PC-3 (cell line): Measurements from ENCODE around the gene CDKN2B-AS1. TPM values are rescaled to one million over a fixed set of nuclear protein-coding genes. Genes with fewer than 3 reads are reported as not detected.

Experiments used
- ATAC-seq: fragments of 200-7000 bp; cut with Tn5 transposase; 2 replicates; pipeline ENCODE4 v1.9.1; 2020; ENCODE audit warnings: mild to moderate bottlenecking, moderate library complexity
- BruUV-seq: library from RNA; stranded (reverse); fragments of 400-500 nt; replicated peaks from 2 replicates; lab custom pipeline; 2021; lab: Mats Ljungman, UMichigan
- CTCF ChIA-PET: fragments of 300-600 bp; sonication (Branson Sonifier 250); formaldehyde crosslinking; loops from one replicate; lab custom pipeline; 2022; ENCODE audit warnings: antibody characterized with exemption; lab: Charles Lee
- POLR2A ChIA-PET: fragments of 300-600 bp; sonication (Branson Sonifier 250); formaldehyde crosslinking; loops from one replicate; lab custom pipeline; 2022; ENCODE audit warnings: antibody characterized with exemption; ENCODE audit not compliant: unreplicated experiment; lab: Charles Lee
- DNase-seq: peaks from one replicate; pipeline ENCODE4 v3.0.0-alpha.2; 2015
- H2AFZ ChIP-seq: fragments of 300-600 bp; sonication (generic); 2 replicates; pipeline ENCODE4 v1.6.0; 2016; ENCODE audit warnings: antibody characterized with exemption, low read length
- H3F3A ChIP-seq: fragments of 300-600 bp; sonication (generic); one replicate; pipeline ENCODE4 v1.6.0; 2017; ENCODE audit warnings: antibody characterized with exemption, low read length, control low read depth, mild to moderate bottlenecking; ENCODE audit not compliant: unreplicated experiment
- H3K27ac ChIP-seq: fragments of 300-600 bp; sonication (generic); 2 replicates; pipeline ENCODE4 v1.5.1; 2016; ENCODE audit warnings: mild to moderate bottlenecking, low read length
- H3K27me3 ChIP-seq: fragments of 300-600 bp; sonication (generic); 2 replicates; pipeline ENCODE4 v1.6.1; 2016; ENCODE audit warnings: low read length, mixed read lengths
- H3K36me3 ChIP-seq: fragments of 300-600 bp; sonication (generic); 2 replicates; pipeline ENCODE4 v1.6.1; 2016; ENCODE audit warnings: low read depth, mixed run types, low read length, mixed read lengths
- H3K4me1 ChIP-seq: fragments of 300-600 bp; sonication (generic); 2 replicates; pipeline ENCODE4 v1.5.1; 2016; ENCODE audit warnings: low read length; ENCODE audit not compliant: insufficient read depth
- H3K4me2 ChIP-seq: fragments of 300-600 bp; sonication (generic); 2 replicates; pipeline ENCODE4 v1.6.0; 2016; ENCODE audit warnings: low read length
- H3K4me3 ChIP-seq: fragments of 300-600 bp; sonication (generic); 2 replicates; pipeline ENCODE4 v1.5.1; 2016; ENCODE audit warnings: mild to moderate bottlenecking, low read length, mixed read lengths
- H3K79me2 ChIP-seq: fragments of 300-600 bp; sonication (generic); 2 replicates; pipeline ENCODE4 v1.6.1; 2017; ENCODE audit warnings: low read length, mixed read lengths
- H3K9ac ChIP-seq: fragments of 300-600 bp; sonication (generic); 2 replicates; pipeline ENCODE4 v1.6.0; 2016; ENCODE audit warnings: mild to moderate bottlenecking, low read length
- H3K9me2 ChIP-seq: fragments of 300-600 bp; sonication (generic); replicated peaks from 2 replicates; pipeline ENCODE4 v1.6.1; 2016; ENCODE audit warnings: mixed run types, low read length, mixed read lengths
- H3K9me3 ChIP-seq: fragments of 300-600 bp; sonication (generic); 2 replicates; pipeline ENCODE4 v1.6.1; 2016; ENCODE audit warnings: low read length, mixed read lengths
- H4K20me1 ChIP-seq: fragments of 300-600 bp; sonication (generic); 2 replicates; pipeline ENCODE4 v1.6.1; 2016; ENCODE audit warnings: low read length, mixed read lengths
- EZH2 ChIP-seq: fragments of 300-600 bp; sonication (generic); IDR thresholded peaks from one replicate; pipeline ENCODE4 v1.6.1; 2017; ENCODE audit warnings: antibody characterized with exemption, mild to moderate bottlenecking, low read length; ENCODE audit not compliant: unreplicated experiment
- EZH2phosphoT487 ChIP-seq: fragments of 300-600 bp; sonication (generic); IDR thresholded peaks from 2 replicates; pipeline ENCODE4 v1.6.1; 2018; ENCODE audit warnings: mild to moderate bottlenecking, antibody characterized with exemption, low read length, borderline replicate concordance
- intact Hi-C: fragments of 100-400 bp; cut with micrococcal nuclease; formaldehyde crosslinking; loops from 2 replicates; pipeline ENCODE4 v1.9.0; 2023
- total RNA-seq: library from RNA; depleted of rRNA; stranded (reverse); fragments of >200 nt; gene quantifications from 2 replicates; pipeline ENCODE4 v1.2.3, GENCODE V29; 2014
- TF ChIP-seq, protein P1 (sequence below): fragments of 300-600 bp; sonication (generic); conservative IDR thresholded peaks from 2 replicates; pipeline ENCODE4 v1.5.1; 2017; ENCODE audit warnings: antibody characterized with exemption, low read depth, mild to moderate bottlenecking, low read length

The CDKN2B-AS1 gene
- total RNA-seq, 1 experiment from 2014 or later, result 2.0 TPM

DNA sequence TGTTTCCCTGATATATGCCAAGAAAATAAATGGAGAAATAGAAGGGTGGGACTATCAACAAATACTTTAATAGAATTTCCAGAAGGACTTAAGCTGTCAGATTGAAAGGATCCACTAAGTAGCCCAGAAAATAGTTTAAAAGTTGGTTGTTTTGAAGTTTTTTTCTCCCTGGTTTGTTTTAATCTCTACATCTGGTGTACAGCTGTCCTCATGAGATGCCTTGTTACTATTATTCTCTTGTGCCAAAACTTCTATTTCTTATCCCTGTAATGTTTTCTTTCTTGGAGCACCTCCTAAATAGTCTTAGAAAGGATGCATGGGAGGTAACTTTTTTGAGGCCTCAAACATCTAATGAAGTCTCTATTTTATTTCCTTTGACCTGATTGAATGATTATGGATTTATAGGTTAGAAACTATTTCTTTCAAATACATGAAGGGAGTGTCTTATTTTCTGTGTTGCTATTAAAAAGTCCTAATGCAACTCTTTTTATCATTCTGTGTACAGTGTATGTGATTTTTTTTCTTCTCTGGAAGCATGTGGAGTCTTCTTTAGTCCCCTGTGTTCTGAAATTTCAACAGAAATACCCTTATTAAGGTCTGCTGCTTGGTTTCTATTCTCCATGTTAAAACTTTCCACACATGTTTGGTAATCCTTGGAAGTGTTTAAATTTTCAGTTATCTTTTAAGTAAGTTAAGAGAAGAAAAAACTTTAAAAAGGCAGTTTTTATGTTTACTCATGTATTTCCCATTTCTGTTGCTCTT is 154.5 kb downstream of the CDKN2B-AS1 start:
- no peak overlapping the region for H3K4me3 ChIP-seq
- no peaks in the 10 kb centered on the region for H3K9me2 ChIP-seq
- H4K20me1 ChIP-seq, result no peaks in the 10 kb centered on the region
- H3K79me2 ChIP-seq, result no peaks in the 10 kb centered on the region
- no peak for TF ChIP-seq EZH2phosphoT487
- TF ChIP-seq, protein P1, sequence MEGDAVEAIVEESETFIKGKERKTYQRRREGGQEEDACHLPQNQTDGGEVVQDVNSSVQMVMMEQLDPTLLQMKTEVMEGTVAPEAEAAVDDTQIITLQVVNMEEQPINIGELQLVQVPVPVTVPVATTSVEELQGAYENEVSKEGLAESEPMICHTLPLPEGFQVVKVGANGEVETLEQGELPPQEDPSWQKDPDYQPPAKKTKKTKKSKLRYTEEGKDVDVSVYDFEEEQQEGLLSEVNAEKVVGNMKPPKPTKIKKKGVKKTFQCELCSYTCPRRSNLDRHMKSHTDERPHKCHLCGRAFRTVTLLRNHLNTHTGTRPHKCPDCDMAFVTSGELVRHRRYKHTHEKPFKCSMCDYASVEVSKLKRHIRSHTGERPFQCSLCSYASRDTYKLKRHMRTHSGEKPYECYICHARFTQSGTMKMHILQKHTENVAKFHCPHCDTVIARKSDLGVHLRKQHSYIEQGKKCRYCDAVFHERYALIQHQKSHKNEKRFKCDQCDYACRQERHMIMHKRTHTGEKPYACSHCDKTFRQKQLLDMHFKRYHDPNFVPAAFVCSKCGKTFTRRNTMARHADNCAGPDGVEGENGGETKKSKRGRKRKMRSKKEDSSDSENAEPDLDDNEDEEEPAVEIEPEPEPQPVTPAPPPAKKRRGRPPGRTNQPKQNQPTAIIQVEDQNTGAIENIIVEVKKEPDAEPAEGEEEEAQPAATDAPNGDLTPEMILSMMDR, result no peak
- no peak for TF ChIP-seq EZH2
- POLR2A ChIA-PET, result no interaction called here
- H3K9ac ChIP-seq, result peak overlapping the region; percentile 28
- CTCF ChIA-PET, result no interaction called here
- no peaks in the 10 kb centered on the region for H3K36me3 ChIP-seq
- no peaks in the 10 kb centered on the region for H3K9me3 ChIP-seq
- BruUV-seq, result no TSS peak
- H3K27me3 ChIP-seq, result no peaks in the 10 kb centered on the region
- peak overlapping the region; percentile 6 for H3K4me2 ChIP-seq
- H3F3A ChIP-seq, result no peaks in the 10 kb centered on the region
- ATAC-seq, result no peak
- peak overlapping the region; percentile 91 for H3K27ac ChIP-seq
- intact Hi-C loops, result loop anchor here (2.0 kb wide), 1 partner anchor 90 kb away; no protein-coding TSS in a partner anchor
- H3K4me1 ChIP-seq, result peaks cover 37% of the 10 kb centered on the region
- no peak for DNase-seq
- no peak overlapping the region for H2AFZ ChIP-seq

DNA sequence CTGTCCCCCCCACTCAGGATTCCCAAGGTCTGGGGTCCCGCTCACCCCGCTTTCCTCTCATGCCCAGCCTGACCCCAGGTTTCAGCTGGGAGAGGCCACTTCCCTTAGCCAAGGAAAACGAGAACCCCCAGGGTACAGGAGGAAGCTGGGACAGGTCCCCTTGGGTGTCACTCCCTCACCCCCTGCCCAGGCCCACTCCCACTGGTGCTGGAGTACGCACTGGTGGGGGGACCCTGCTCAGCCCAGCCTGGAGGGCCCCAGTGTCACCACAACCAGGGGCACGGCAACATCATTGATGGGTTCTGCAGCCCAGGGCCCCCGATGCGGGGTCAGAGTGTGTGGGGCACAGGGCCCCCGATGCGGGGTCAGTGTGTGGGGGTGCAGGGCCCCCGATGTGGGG is 159.5 kb downstream of the CDKN2B-AS1 start:
- DNase-seq (no peak), ATAC-seq (no peak)
- Histone ChIP-seq H3K4me3 (no peak overlapping the region), H3K4me2 (no peak overlapping the region), H3K79me2 (no peaks in the 10 kb centered on the region), H3K9me3 (no peaks in the 10 kb centered on the region), H3F3A (no peaks in the 10 kb centered on the region), H2AFZ (no peak overlapping the region), H3K27me3 (no peaks in the 10 kb centered on the region), H3K36me3 (no peaks in the 10 kb centered on the region), H3K27ac (no peak overlapping the region), H4K20me1 (no peaks in the 10 kb centered on the region), H3K9me2 (no peaks in the 10 kb centered on the region), H3K9ac (no peak overlapping the region), H3K4me1 (peaks cover 29% of the 10 kb centered on the region)
- intact Hi-C loops, result loop anchor here (10.0 kb wide), 1 partner anchor 319 kb away; no protein-coding TSS in a partner anchor
- BruUV-seq, result no TSS peak
- ChIA-PET CTCF (no interaction called here), POLR2A (no interaction called here)
- TF ChIP-seq EZH2phosphoT487, result no peak
- TF ChIP-seq EZH2, result no peak
- TF ChIP-seq, protein P1, result no peak

DNA sequence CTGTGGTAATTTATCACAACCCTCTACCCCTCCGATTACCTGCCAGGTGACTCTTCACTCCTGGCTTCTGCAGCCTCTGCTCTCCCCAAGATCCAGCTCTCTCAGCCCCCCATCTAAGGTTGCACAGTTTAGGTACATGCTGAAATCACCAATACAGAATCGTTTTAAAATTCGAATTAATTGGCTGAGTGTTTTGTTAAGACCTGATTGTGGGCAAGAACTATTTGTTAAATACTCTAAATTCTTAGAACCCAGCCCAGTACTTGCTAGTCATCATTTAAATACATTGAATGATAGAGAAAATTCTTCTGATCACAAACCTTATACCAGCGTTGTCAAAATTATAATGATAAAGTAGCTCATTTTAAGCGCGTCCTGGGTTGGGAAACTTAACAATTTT is 162.0 kb downstream of the CDKN2B-AS1 start:
- CTCF ChIA-PET, result no interaction called here
- H2AFZ ChIP-seq, result no peak overlapping the region
- no peaks in the 10 kb centered on the region for H4K20me1 ChIP-seq
- H3K27me3 ChIP-seq, result no peaks in the 10 kb centered on the region
- TF ChIP-seq, protein P1, result no peak
- TF ChIP-seq EZH2 (no peak), EZH2phosphoT487 (no peak)
- H3K9me3 ChIP-seq, result no peaks in the 10 kb centered on the region
- no peaks in the 10 kb centered on the region for H3F3A ChIP-seq
- ATAC-seq (no peak), DNase-seq (no peak)
- H3K27ac ChIP-seq, result no peak overlapping the region
- H3K9me2 ChIP-seq, result no peaks in the 10 kb centered on the region
- intact Hi-C loops, result loop anchor here (5.0 to 10.0 kb wide), 2 partner anchors 149 to 322 kb away; partner anchors contain the start of gene CDKN2B
- no peaks in the 10 kb centered on the region for H3K36me3 ChIP-seq
- no peaks in the 10 kb centered on the region for H3K79me2 ChIP-seq
- H3K4me3 ChIP-seq, result no peak overlapping the region
- no peak overlapping the region for H3K9ac ChIP-seq
- H3K4me2 ChIP-seq, result no peak overlapping the region
- BruUV-seq, result no TSS peak
- POLR2A ChIA-PET, result interaction anchor here (0.7 kb wide), 1 partner anchor 103 kb away, joined by 6 read pairs; no protein-coding TSS in a partner anchor
- H3K4me1 ChIP-seq, result peaks cover 41% of the 10 kb centered on the region
